Retinal pigment epithelial cell (primary cell): ENCODE measurements around the gene SIN3B.

Source experiments
- DNase-seq: peaks from one replicate; pipeline ENCODE4 v3.0.0-alpha.2; 2010; ENCODE audit warnings: low read depth
- H3K4me3 ChIP-seq: 2 replicates; pipeline ENCODE4 v1.5.1; 2011; ENCODE audit warnings: mild to moderate bottlenecking, low read length, control low read depth, moderate library complexity
- CTCF ChIP-seq: conservative IDR thresholded peaks from 2 replicates; pipeline ENCODE4 v1.5.1; 2011; ENCODE audit warnings: low read depth, low read length, control low read depth, inconsistent platforms

SIN3B gene

DNA sequence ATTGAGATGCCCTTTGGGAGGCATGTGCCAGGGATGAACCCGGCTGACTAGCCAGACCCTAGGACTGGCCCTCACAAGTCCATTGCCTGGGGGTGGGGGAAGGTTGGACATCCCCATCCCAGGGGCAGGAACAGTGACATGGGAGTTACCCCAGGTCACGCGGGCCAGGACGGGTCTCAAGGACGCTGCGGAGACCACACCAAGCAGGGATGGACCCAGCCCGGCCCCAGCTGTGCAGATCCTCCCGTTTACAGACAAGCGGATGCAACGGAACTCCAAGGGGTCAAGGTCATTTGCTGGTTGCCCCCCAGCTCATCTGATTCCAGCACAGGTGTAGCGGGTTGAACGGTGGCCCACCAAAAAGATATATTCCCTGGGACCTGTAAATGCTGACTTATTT lies 79.6 kb downstream of the SIN3B start:
- no peak for DNase-seq
- H3K4me3 ChIP-seq, result no peak overlapping the region
- no peak for TF ChIP-seq CTCF

GRCh38 chr19:16911046-16911445 lies 81.8 kb downstream of the SIN3B start:
- no peak for TF ChIP-seq CTCF
- H3K4me3 ChIP-seq, result no peak overlapping the region
- DNase-seq, result no peak

- TF ChIP-seq CTCF, result no peak
- no peak overlapping the region for H3K4me3 ChIP-seq
- DNase-seq, result no peak
Observed at GRCh38 chr19:16912780-16913179, 83.6 kb downstream of the SIN3B start.

GRCh38 chr19:16914421-16914820 lies 85.2 kb downstream of the SIN3B start:
- no peak for DNase-seq
- no peak for TF ChIP-seq CTCF

GRCh38 chr19:16915135-16915534 lies 85.9 kb downstream of the SIN3B start:
- no peak overlapping the region for H3K4me3 ChIP-seq
- DNase-seq, result no peak
- TF ChIP-seq CTCF, result no peak

More at GRCh38 chr19:16914421-16914820, 85.2 kb downstream of the SIN3B start:
- H3K4me3 ChIP-seq, result no peak overlapping the region

DNA sequence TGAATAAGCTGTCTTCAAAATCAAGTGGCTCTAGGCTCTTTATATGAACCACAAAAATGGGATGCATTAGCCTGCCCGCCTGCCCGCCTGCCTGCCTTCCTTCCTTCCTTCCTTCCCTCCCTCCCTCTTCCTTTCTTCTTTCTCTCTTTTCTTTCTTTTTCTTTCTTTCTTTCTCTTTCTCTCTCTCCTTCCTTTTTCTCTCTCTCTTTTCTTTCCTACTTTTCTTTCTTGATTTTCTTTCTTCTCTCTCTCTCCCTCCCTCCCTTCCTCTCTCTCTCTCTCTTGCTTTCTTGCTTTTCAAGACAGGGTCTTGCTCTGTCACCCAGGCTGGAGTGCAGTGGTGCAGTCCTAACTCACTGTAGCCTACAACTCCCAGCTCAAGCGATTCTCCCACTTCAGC lies 86.5 kb downstream of the SIN3B start:
- no peak overlapping the region for H3K4me3 ChIP-seq
- DNase-seq, result no peak
- TF ChIP-seq CTCF, result no peak

GRCh38 chr19:16917401-16917800 lies 88.2 kb downstream of the SIN3B start:
- no peak overlapping the region for H3K4me3 ChIP-seq
- TF ChIP-seq CTCF, result no peak
- no peak for DNase-seq
